Endothelial cell of umbilical vein (primary cell): Measurements from ENCODE around the gene KRT38. TPM values are rescaled to one million over a fixed set of nuclear protein-coding genes. Genes with fewer than 3 reads are reported as not detected.

Source experiments
- BruUV-seq: library from RNA; stranded (reverse); fragments of 400-500 nt; replicated peaks from 2 replicates; lab custom pipeline; 2021; lab: Mats Ljungman, UMichigan
- CTCF ChIA-PET: fragments of 300-600, 350-600 bp; sonication (Branson Sonifier 250); formaldehyde crosslinking; loops from one replicate; lab custom pipeline; 2021; ENCODE audit warnings: antibody characterized with exemption, inconsistent platforms; lab: Charles Lee
- POLR2A ChIA-PET: fragments of 300-600, 350-600 bp; sonication (Branson Sonifier 250); formaldehyde crosslinking; loops from one replicate; lab custom pipeline; 2021; ENCODE audit warnings: antibody characterized with exemption, inconsistent platforms; lab: Charles Lee
- DNase-seq: peaks from one replicate; pipeline ENCODE4 v3.0.0-alpha.2; 2011; ENCODE audit warnings: low read depth, low spot score
- FAIRE-seq: peaks from 2 replicates; lab custom pipeline; 2011; peaks lifted over from hg19 to GRCh38; lab: Jason Lieb, UNC
- H2AFZ ChIP-seq: 2 replicates; pipeline ENCODE4 v1.6.0; 2012; ENCODE audit warnings: low read depth, low read length, control low read depth, inconsistent platforms
- H3K27ac ChIP-seq: 2 replicates; pipeline ENCODE4 v1.5.1; 2011; ENCODE audit warnings: low read depth, mild to moderate bottlenecking, control low read depth, low read length, moderate library complexity; ENCODE audit not compliant: insufficient read depth
- H3K27me3 ChIP-seq, 2 experiments: 2 replicates each; pipeline versions ENCODE4 v1.6.0 to v1.6.1; 2011; ENCODE audit warnings: low read length in 2 of 2, mixed read lengths in 1 of 2; ENCODE audit not compliant: control insufficient read depth in 2 of 2, insufficient read depth in 2 of 2
- H3K36me3 ChIP-seq, 2 experiments: 2 replicates in 1 of 2; 3 replicates in 1 of 2; pipeline ENCODE4 v1.5.1; 2011; ENCODE audit warnings: low read length in 2 of 2, mild to moderate bottlenecking in 1 of 2, moderate library complexity in 1 of 2; ENCODE audit not compliant: control insufficient read depth in 2 of 2, insufficient read depth in 2 of 2; ENCODE audit errors: extremely low read depth in 1 of 2
- H3K4me1 ChIP-seq: 3 replicates; pipeline ENCODE4 v1.5.1; 2011; ENCODE audit warnings: mild to moderate bottlenecking, low read length; ENCODE audit not compliant: control insufficient read depth, insufficient read depth; ENCODE audit errors: extremely low read depth
- H3K4me2 ChIP-seq: 2 replicates; pipeline ENCODE4 v1.6.1; 2011; ENCODE audit warnings: low read length, control low read depth, mixed read lengths; ENCODE audit not compliant: insufficient read depth
- H3K4me3 ChIP-seq, 3 experiments: fragments of 200-600 bp in 1 of 3; sonication (generic), shearing (Covaris generic) in 1 of 3; replicated peaks in 1 of 3; 2 replicates each; pipeline ENCODE4 v1.5.1; 2011 to 2016; ENCODE audit warnings: control low read depth in 3 of 3, low read length in 3 of 3, mild to moderate bottlenecking in 2 of 3, inconsistent platforms in 1 of 3, low read depth in 1 of 3, moderate library complexity in 1 of 3; ENCODE audit not compliant: insufficient read depth in 1 of 3
- H3K79me2 ChIP-seq: 2 replicates; pipeline ENCODE4 v1.6.0; 2012; ENCODE audit warnings: low read length, inconsistent platforms; ENCODE audit not compliant: control insufficient read depth, insufficient read depth
- H3K9ac ChIP-seq: replicated peaks from 2 replicates; pipeline ENCODE3; 2011; ENCODE audit warnings: low read length, control low read depth; ENCODE audit not compliant: insufficient read depth; ENCODE audit errors: extremely low read depth
- H3K9me1 ChIP-seq: replicated peaks from 3 replicates; pipeline ENCODE4 v1.6.0; 2011; ENCODE audit warnings: mild to moderate bottlenecking, low read length; ENCODE audit not compliant: control insufficient read depth, insufficient read depth; ENCODE audit errors: extremely low read depth
- H3K9me3 ChIP-seq: replicated peaks from 2 replicates; pipeline ENCODE4 v1.5.1; 2012; ENCODE audit warnings: low read length, inconsistent platforms; ENCODE audit not compliant: control insufficient read depth, insufficient read depth
- H4K20me1 ChIP-seq: replicated peaks from 2 replicates; pipeline ENCODE3; 2011; ENCODE audit warnings: mild to moderate bottlenecking, low read length; ENCODE audit not compliant: control insufficient read depth, insufficient read depth; ENCODE audit errors: extremely low read depth
- EZH2 ChIP-seq: IDR thresholded peaks from 2 replicates; pipeline ENCODE4 v1.6.1; 2012; ENCODE audit warnings: borderline replicate concordance, low read depth, mild to moderate bottlenecking, moderate library complexity, low read length, inconsistent platforms; ENCODE audit not compliant: severe bottlenecking
- FOS ChIP-seq: IDR thresholded peaks from 2 replicates; pipeline ENCODE4 v1.6.1; 2011; ENCODE audit warnings: mild to moderate bottlenecking, low read length, moderate library complexity, borderline replicate concordance; ENCODE audit not compliant: insufficient read depth
- GATA2 ChIP-seq: IDR thresholded peaks from 2 replicates; pipeline ENCODE4 v1.7.0; 2011; ENCODE audit warnings: low read depth, mild to moderate bottlenecking, moderate library complexity, mixed read lengths, low read length; ENCODE audit not compliant: insufficient read length, insufficient read depth
- JUN ChIP-seq: IDR thresholded peaks from 2 replicates; pipeline ENCODE4 v1.6.1; 2011; ENCODE audit warnings: borderline replicate concordance, low read depth; ENCODE audit not compliant: insufficient read length, insufficient read depth
- MYC ChIP-seq: IDR thresholded peaks from one replicate; pipeline ENCODE4 v1.6.1; 2011; ENCODE audit warnings: mild to moderate bottlenecking, low read depth, low read length
- POLR2A ChIP-seq: IDR thresholded peaks from 2 replicates; pipeline ENCODE4 v1.6.1; 2012; ENCODE audit warnings: low read depth, mild to moderate bottlenecking, control low read depth, low read length
- POLR2AphosphoS5 ChIP-seq: IDR thresholded peaks from 2 replicates; pipeline ENCODE4 v1.6.1; 2012; ENCODE audit warnings: low read depth, mild to moderate bottlenecking, control low read depth, low read length, moderate library complexity; ENCODE audit not compliant: insufficient read depth
- dilution Hi-C: fragments of 300-500 bp; cut with MboI; formaldehyde crosslinking; loops from one replicate; pipeline ENCODE4 v1.15.0; 2019; ENCODE audit warnings: low sequenced_read_pairs; ENCODE audit not compliant: extremely low pct_ligation_motif_present
- intact Hi-C: fragments of 100-400 bp; cut with micrococcal nuclease; formaldehyde crosslinking; loops from one replicate; pipeline ENCODE4 v1.10.0; 2022
- polyA plus RNA-seq, 4 experiments: library from polyadenylated mRNA; depleted of rRNA in 3 of 4; stranded (reverse) in 3 of 4; unstranded in 1 of 4; fragments of >200 nt; gene quantifications; 2 replicates each; pipeline versions ENCODE4 v1.2.1 to v1.2.3, GENCODE V29; 2011 to 2012; ENCODE audit warnings: missing spikeins in 1 of 4
- total RNA-seq: library from RNA; stranded (reverse); gene quantifications from 2 replicates; pipeline ENCODE4 v1.2.3, GENCODE V29; 2021
- TF ChIP-seq, protein P1 (sequence below), 2 donors: IDR thresholded peaks; 1 replicate in 1 of 2; 2 replicates in 1 of 2; pipeline ENCODE4 v1.5.1; 2011; ENCODE audit warnings: low read length in 2 of 2, mild to moderate bottlenecking in 2 of 2, moderate library complexity in 2 of 2, control low read depth in 1 of 2, inconsistent platforms in 1 of 2, low read depth in 1 of 2; ENCODE audit not compliant: insufficient read depth in 1 of 2; ENCODE audit errors: extremely low read depth in 1 of 2
- TF ChIP-seq, protein P2 (sequence below): IDR thresholded peaks from 2 replicates; pipeline ENCODE4 v1.6.1; 2011; ENCODE audit not compliant: insufficient read depth, insufficient read length

KRT38 gene
- total and polyA plus RNA-seq, 2 donors (not counting 3 experiments of a cell fraction or from before 2014, with no cell fraction given), result not detected

DNA sequence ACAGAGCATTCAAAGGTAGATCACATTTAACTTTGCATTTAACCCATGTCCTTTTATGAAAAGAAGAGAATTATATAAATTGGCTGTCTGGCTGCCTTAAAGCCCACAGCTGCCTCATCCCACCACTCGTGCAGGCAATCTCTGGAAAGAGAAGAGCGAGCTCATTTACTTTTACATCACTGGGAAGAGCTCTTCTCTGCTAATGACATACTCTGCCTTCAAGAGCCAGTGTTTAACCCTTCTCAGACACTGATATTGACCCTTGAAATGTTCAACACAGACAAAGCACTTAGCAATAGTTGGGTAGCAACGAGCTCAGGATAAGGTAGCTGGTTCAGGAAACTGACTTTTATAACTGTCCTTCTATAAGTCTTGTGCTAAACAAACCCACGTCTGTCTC, 6.8 kb downstream of the KRT38 start:
- ChIA-PET POLR2A (interaction anchor here (0.6 kb wide), 1 partner anchor 409 kb away, joined by 3 read pairs; no protein-coding TSS in a partner anchor), CTCF (no interaction called here)
- FAIRE-seq, result no peak

More for the DNA sequence above, 6.8 kb downstream of the KRT38 start:
- H3K4me1 ChIP-seq, result no peaks in the 10 kb centered on the region
- no peaks in the 10 kb centered on the region for H3K36me3 ChIP-seq
- H4K20me1 ChIP-seq, result no peaks in the 10 kb centered on the region
- H3K79me2 ChIP-seq, result no peaks in the 10 kb centered on the region
- no peak overlapping the region for H3K4me2 ChIP-seq
- dilution Hi-C loops, result no loop called here
- H2AFZ ChIP-seq, result no peak overlapping the region
- BruUV-seq, result no TSS peak
- DNase-seq, result no peak
- H3K9me3 ChIP-seq, result no peaks in the 10 kb centered on the region
- intact Hi-C loops, result no loop called here
- no peak overlapping the region for H3K4me3 ChIP-seq
- TF ChIP-seq EZH2 (no peak), FOS (no peak), MYC (no peak), JUN (no peak), GATA2 (no peak), POLR2A (no peak), POLR2AphosphoS5 (no peak)
- TF ChIP-seq, protein P1, sequence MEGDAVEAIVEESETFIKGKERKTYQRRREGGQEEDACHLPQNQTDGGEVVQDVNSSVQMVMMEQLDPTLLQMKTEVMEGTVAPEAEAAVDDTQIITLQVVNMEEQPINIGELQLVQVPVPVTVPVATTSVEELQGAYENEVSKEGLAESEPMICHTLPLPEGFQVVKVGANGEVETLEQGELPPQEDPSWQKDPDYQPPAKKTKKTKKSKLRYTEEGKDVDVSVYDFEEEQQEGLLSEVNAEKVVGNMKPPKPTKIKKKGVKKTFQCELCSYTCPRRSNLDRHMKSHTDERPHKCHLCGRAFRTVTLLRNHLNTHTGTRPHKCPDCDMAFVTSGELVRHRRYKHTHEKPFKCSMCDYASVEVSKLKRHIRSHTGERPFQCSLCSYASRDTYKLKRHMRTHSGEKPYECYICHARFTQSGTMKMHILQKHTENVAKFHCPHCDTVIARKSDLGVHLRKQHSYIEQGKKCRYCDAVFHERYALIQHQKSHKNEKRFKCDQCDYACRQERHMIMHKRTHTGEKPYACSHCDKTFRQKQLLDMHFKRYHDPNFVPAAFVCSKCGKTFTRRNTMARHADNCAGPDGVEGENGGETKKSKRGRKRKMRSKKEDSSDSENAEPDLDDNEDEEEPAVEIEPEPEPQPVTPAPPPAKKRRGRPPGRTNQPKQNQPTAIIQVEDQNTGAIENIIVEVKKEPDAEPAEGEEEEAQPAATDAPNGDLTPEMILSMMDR (IDR thresholded peaks at IDR 0.05; ENCODE audit: extremely low read depth in 1 of 2, insufficient read depth in 1 of 2, low read depth in 1 of 2, low read length in 2 of 2), result no peak
- TF ChIP-seq, protein P2, sequence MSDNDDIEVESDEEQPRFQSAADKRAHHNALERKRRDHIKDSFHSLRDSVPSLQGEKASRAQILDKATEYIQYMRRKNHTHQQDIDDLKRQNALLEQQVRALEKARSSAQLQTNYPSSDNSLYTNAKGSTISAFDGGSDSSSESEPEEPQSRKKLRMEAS, result no peak
- no peak overlapping the region for H3K27ac ChIP-seq
- no peak overlapping the region for H3K9ac ChIP-seq
- H3K27me3 ChIP-seq, result peaks cover 2 to 5% of the 10 kb centered on the region in 2 experiments
- no peaks in the 10 kb centered on the region for H3K9me1 ChIP-seq
